HG02970 (cell line): Measurements from ENCODE around the gene LYRM4.

Experiments used
- ATAC-seq: cut with Tn5 transposase; IDR thresholded peaks from one replicate; pipeline ENCODE4 v1.9.1; 2021; ENCODE audit warnings: mild to moderate bottlenecking, moderate library complexity, moderate number of reproducible peaks; ENCODE audit not compliant: unreplicated experiment, low FRiP score

The LYRM4 gene

GRCh38 chr6:5105146-5105545 lies 155.6 kb downstream of the LYRM4 start:
- ATAC-seq = no peak

GRCh38 chr6:5104667-5105066 lies 156.1 kb downstream of the LYRM4 start:
- no peak for ATAC-seq

- no peak for ATAC-seq
Measured at GRCh38 chr6:5103250-5103649, 157.5 kb downstream of the LYRM4 start.

GRCh38 chr6:5102267-5102970 lies 158.3 kb downstream of the LYRM4 start:
- ATAC-seq = no peak

GRCh38 chr6:5100806-5101205 lies 159.9 kb downstream of the LYRM4 start:
- no peak for ATAC-seq

GRCh38 chr6:5099537-5099936 lies 161.2 kb downstream of the LYRM4 start:
- no peak for ATAC-seq

GRCh38 chr6:5098501-5099270 lies 162.1 kb downstream of the LYRM4 start:
- ATAC-seq = no peak

- no peak for ATAC-seq
Measured at GRCh38 chr6:5096482-5096881, 164.3 kb downstream of the LYRM4 start.

- peak; percentile 47 for ATAC-seq
Measured at GRCh38 chr6:5095236-5095635, 165.5 kb downstream of the LYRM4 start.

- no peak for ATAC-seq
Measured at GRCh38 chr6:5094327-5094726, 166.4 kb downstream of the LYRM4 start.

GRCh38 chr6:5093231-5094015 lies 167.3 kb downstream of the LYRM4 start:
- ATAC-seq = no peak

- ATAC-seq = no peak
Measured at GRCh38 chr6:5091210-5092069, 169.3 kb downstream of the LYRM4 start.

GRCh38 chr6:5090603-5091002 lies 170.1 kb downstream of the LYRM4 start:
- ATAC-seq = no peak

- ATAC-seq = no peak
Measured at GRCh38 chr6:5089481-5090438, 171.0 kb downstream of the LYRM4 start.

GRCh38 chr6:5088780-5089179 lies 172.0 kb downstream of the LYRM4 start:
- ATAC-seq = no peak

GRCh38 chr6:5087389-5087788 lies 173.4 kb downstream of the LYRM4 start:
- ATAC-seq = no peak

- ATAC-seq = no peak
Measured at GRCh38 chr6:5086294-5086890, 174.4 kb downstream of the LYRM4 start.

- no peak for ATAC-seq
Measured at GRCh38 chr6:5085648-5086293, 175.0 kb downstream of the LYRM4 start.
